HepG2 (cell line): ENCODE results near the gene BSN. TPM values are rescaled to one million over a fixed set of nuclear protein-coding genes. Genes with fewer than 3 reads are reported as not detected.
A peak's percentile ranks its signal among the peaks of the same experiment; 100 is the strongest.

Experiments used
- ATAC-seq: fragments of 200-7000 bp; cut with Tn5 transposase; 3 replicates; pipeline ENCODE4 v1.9.1; 2020; ENCODE audit warnings: mild to moderate bottlenecking, moderate library complexity
- BruUV-seq: library from RNA; stranded (reverse); fragments of 400-500 nt; replicated peaks from 2 replicates; lab custom pipeline; 2021; lab: Mats Ljungman, UMichigan
- CTCF ChIA-PET: fragments of 300-600 bp; formaldehyde crosslinking; extraction: SDS; loops from one replicate; lab custom pipeline; 2021; ENCODE audit warnings: low total read pairs, inconsistent platforms, low intra/inter-chr PET ratio; lab: Yijun Ruan, JAX
- POLR2A ChIA-PET: fragments of 350-600 bp; sonication (Branson Sonifier 250); formaldehyde crosslinking; loops from one replicate; lab custom pipeline; 2020; ENCODE audit warnings: antibody characterized with exemption, inconsistent platforms; lab: Yijun Ruan, JAX
- DNase-seq: peaks from one replicate; pipeline ENCODE4 v3.0.0-alpha.2; 2015; ENCODE audit warnings: low spot score
- FAIRE-seq: peaks from 3 replicates; lab custom pipeline; 2011; peaks lifted over from hg19 to GRCh38; lab: Jason Lieb, UNC
- H2AFZ ChIP-seq: one replicate; pipeline ENCODE4 v1.6.1; 2011; ENCODE audit warnings: low read length, inconsistent platforms
- H3K27ac ChIP-seq: fragments of 300-600 bp; 3 replicates; pipeline ENCODE4 v1.8.0; 2011; ENCODE audit warnings: mixed run types, mild to moderate bottlenecking, mixed read lengths, low read length, inconsistent platforms; ENCODE audit not compliant: insufficient read depth; ENCODE audit errors: extremely low read length
- H3K27me3 ChIP-seq, 2 experiments: fragments of 200-600 bp in 1 of 2; 2 replicates in 1 of 2; 3 replicates in 1 of 2; pipeline versions ENCODE4 v1.6.0 to v1.8.0; 2011; ENCODE audit warnings: low read length in 2 of 2, mild to moderate bottlenecking in 2 of 2, moderate library complexity in 2 of 2, inconsistent platforms in 1 of 2; ENCODE audit not compliant: insufficient read depth in 2 of 2, control insufficient read depth in 1 of 2
- H3K36me3 ChIP-seq, 2 experiments: fragments of 200-600 bp in 1 of 2; replicated peaks in 1 of 2; 2 replicates in 1 of 2; 3 replicates in 1 of 2; pipeline versions ENCODE4 v1.5.1 to v1.8.0; 2011; ENCODE audit warnings: low read length in 2 of 2, inconsistent platforms in 1 of 2; ENCODE audit not compliant: insufficient read depth in 2 of 2, control insufficient read depth in 1 of 2
- H3K4me1 ChIP-seq: 2 replicates; pipeline ENCODE4 v1.5.1; 2012; ENCODE audit warnings: low read length, inconsistent platforms; ENCODE audit not compliant: insufficient read depth
- H3K4me2 ChIP-seq: 2 replicates; pipeline ENCODE4 v1.6.0; 2011; ENCODE audit warnings: low read depth, low read length, inconsistent platforms
- H3K4me3 ChIP-seq, 3 experiments: fragments of 200-600 bp in 1 of 3; sonication (generic), shearing (Covaris generic) in 1 of 3; replicated peaks in 1 of 3; 2 replicates each; pipeline ENCODE4 v1.5.1; 2011 to 2016; ENCODE audit warnings: low read length in 3 of 3, inconsistent platforms in 2 of 3, low read depth in 2 of 3, mild to moderate bottlenecking in 2 of 3, control low read depth in 1 of 3, mixed read lengths in 1 of 3; ENCODE audit not compliant: insufficient read depth in 1 of 3
- H3K79me2 ChIP-seq: one replicate; pipeline ENCODE4 v1.6.1; 2011; ENCODE audit warnings: low read length, inconsistent platforms; ENCODE audit not compliant: insufficient read depth
- H3K9ac ChIP-seq: 2 replicates; pipeline ENCODE4 v1.6.0; 2011; ENCODE audit warnings: mild to moderate bottlenecking, low read depth, low read length, inconsistent platforms; ENCODE audit not compliant: insufficient read depth
- H3K9me3 ChIP-seq: 2 replicates; pipeline ENCODE4 v1.5.1; 2012; ENCODE audit warnings: mild to moderate bottlenecking, low read length
- H4K20me1 ChIP-seq: 2 replicates; pipeline ENCODE4 v1.6.0; 2011; ENCODE audit warnings: inconsistent platforms, mild to moderate bottlenecking, low read length, moderate library complexity; ENCODE audit not compliant: insufficient read depth
- IKZF1 ChIP-seq: fragments of 450-650 bp; IDR thresholded peaks from 2 replicates; pipeline ENCODE4 v1.7.1; 2016
- PAX8 ChIP-seq: sonication (generic); formaldehyde crosslinking; IDR thresholded peaks from 2 replicates; pipeline ENCODE4 v1.8.0; 2022; ENCODE audit warnings: mild to moderate bottlenecking, missing genetic modification reagents, borderline replicate concordance
- RFXAP ChIP-seq: sonication (generic); formaldehyde crosslinking; IDR thresholded peaks from 2 replicates; pipeline ENCODE4 v1.4.0; 2020; ENCODE audit warnings: missing genetic modification reagents, borderline replicate concordance
- TEAD3 ChIP-seq: optimal IDR thresholded peaks from 2 replicates; pipeline ENCODE3; 2016; ENCODE audit warnings: borderline replicate concordance
- THAP9 ChIP-seq: sonication (generic); formaldehyde crosslinking; IDR thresholded peaks from 2 replicates; pipeline ENCODE4; 2020; ENCODE audit warnings: missing genetic modification reagents, mild to moderate bottlenecking, borderline replicate concordance
- ZNF337 ChIP-seq: sonication (generic); formaldehyde crosslinking; IDR thresholded peaks from 2 replicates; pipeline ENCODE4 v1.5.1; 2020; ENCODE audit warnings: missing genetic modification reagents, low read depth, mild to moderate bottlenecking, borderline replicate concordance
- ZNF441 ChIP-seq: sonication (generic); formaldehyde crosslinking; IDR thresholded peaks from 2 replicates; pipeline ENCODE4 v1.7.0; 2021; ENCODE audit warnings: missing genetic modification reagents, borderline replicate concordance
- ZNF460 ChIP-seq: sonication (generic); formaldehyde crosslinking; IDR thresholded peaks from 2 replicates; pipeline ENCODE4 v1.5.1; 2020; ENCODE audit warnings: missing genetic modification reagents, mild to moderate bottlenecking, borderline replicate concordance
- ZNF747 ChIP-seq: sonication (generic); formaldehyde crosslinking; IDR thresholded peaks from 2 replicates; pipeline ENCODE4 v1.8.1; 2023; ENCODE audit warnings: missing genetic modification reagents, mild to moderate bottlenecking, borderline replicate concordance
- WGBS: methylation state at CpG from one replicate; pipeline ENCODE4 v1.1.6; 2017; ENCODE audit warnings: low lambda C conversion rate; 5-methylcytosine and 5-hydroxymethylcytosine counted together
- in situ Hi-C: cut with HindIII; loops from 2 replicates; pipeline ENCODE4 v1.10.0; 2017; ENCODE audit warnings: low pct_unique_long_range_greater_than_20kb; ENCODE audit not compliant: extremely low pct_ligation_motif_present
- intact Hi-C: fragments of 100-400 bp; cut with micrococcal nuclease; formaldehyde crosslinking; loops from one replicate; pipeline ENCODE4 v1.10.0; 2022; ENCODE audit not compliant: unreplicated experiment
- polyA plus RNA-seq, 8 experiments: library from polyadenylated mRNA; depleted of rRNA in 3 of 8; stranded (reverse) in 7 of 8; unstranded in 1 of 8; fragments of >200 nt; fragmentation: Illumina TruSeq in 4 of 8; extraction: Trizol in 4 of 8; gene quantifications; 2 replicates each; pipeline versions ENCODE4 v1.2.1 to v1.2.3, GENCODE V29; 2011 to 2016; ENCODE audit warnings: low read depth in 4 of 8, missing spikeins in 1 of 8, mixed read lengths in 1 of 8; ENCODE audit not compliant: insufficient read depth in 1 of 8
- total RNA-seq, 5 experiments: library from RNA; depleted of rRNA; stranded (reverse); fragments of >200 nt; fragmentation: Illumina TruSeq; extraction: Trizol; gene quantifications; 2 replicates each; pipeline ENCODE4 v1.2.3, GENCODE V29; 2016; ENCODE audit warnings: low read depth in 1 of 5

BSN gene
- total and polyA plus RNA-seq, 2 of the 13 experiments (the other 11 are each of a cell fraction or from before 2014, with no cell fraction given): 0.42 to 0.86 TPM

DNA sequence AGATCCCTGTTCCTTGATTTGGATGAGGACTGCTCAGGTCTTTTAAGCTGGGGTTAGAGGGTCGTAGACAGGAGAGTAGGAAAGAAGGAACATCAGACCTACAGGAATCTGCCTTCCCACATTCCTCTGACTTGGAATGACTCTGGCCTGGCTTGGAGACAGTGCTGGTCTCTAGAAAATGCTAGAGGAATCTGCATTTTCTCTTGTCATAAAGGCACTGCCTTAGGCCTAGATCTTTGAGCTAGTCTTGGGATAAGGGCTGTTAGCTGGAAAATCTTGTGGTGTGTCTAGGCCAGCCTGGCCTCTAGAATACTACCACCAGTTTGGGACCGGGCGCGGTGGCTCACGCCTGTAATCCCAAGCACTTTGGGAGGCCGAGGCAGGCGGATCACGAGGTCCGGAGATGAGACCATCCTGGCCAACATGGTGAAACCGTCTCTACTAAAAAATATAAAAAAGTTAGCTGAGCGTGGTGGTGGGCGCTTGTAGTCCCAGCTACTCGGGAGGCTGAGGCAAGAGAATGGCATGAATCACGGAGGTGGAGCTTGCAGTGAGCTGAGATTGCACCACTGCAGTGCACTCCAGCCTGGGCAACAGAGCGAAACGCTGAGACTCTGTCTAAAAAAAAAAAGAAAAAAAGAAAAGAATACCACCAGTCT, 17.3 kb upstream of the BSN start:
- Histone ChIP-seq H3K36me3 (peaks cover 4 to 19% of the 10 kb centered on the region in 2 experiments; a peak in 4 of 5 replicates), H3K4me1 (peaks cover 42% of the 10 kb centered on the region), H3K79me2 (no peaks in the 10 kb centered on the region), H4K20me1 (no peaks in the 10 kb centered on the region), H3K4me2 (peak overlapping the region; percentile 47; the same call in 1 of the 2 replicates), H3K27me3 (no peaks in the 10 kb centered on the region), H3K9ac (no peak overlapping the region)
- BruUV-seq: no TSS peak
- POLR2A ChIA-PET: interaction anchor here (0.5 to 6.0 kb wide), 6 partner anchors 13 to 135 kb away, joined by 3 to 98 read pairs (median 5); no protein-coding TSS in a partner anchor
- intact Hi-C loops: loop anchor here (5.0 kb wide), 1 partner anchor 65 kb away; the partner anchor contains the start of gene DAG1
- TF ChIP-seq TEAD3 (CRISPR knock-in tag) (peak; percentile 9), PAX8 (CRISPR knock-in tag) (no peak), ZNF460 (CRISPR knock-in tag) (peak; percentile 70)
- TF ChIP-seq, all 625 proteins: peak for 2
- H3K4me3 ChIP-seq: no peak overlapping the region
- ATAC-seq (no peak), FAIRE-seq (no peak), DNase-seq (no peak)
- in situ Hi-C loops: loop anchor here (5.0 kb wide), 1 partner anchor 135 kb away; the partner anchor contains the start of gene APEH
- WGBS: 67% methylated on average over 16 of the region's 16 CpGs
- CTCF ChIA-PET: no interaction called here
- no peaks in the 10 kb centered on the region for H3K9me3 ChIP-seq
- H2AFZ ChIP-seq: no peak overlapping the region
- H3K27ac ChIP-seq: peak overlapping the region; percentile 24

- Histone ChIP-seq H3K27me3 (0 out of 5 replicates have a peak, but pooled peaks cover 0 to 3% of the 10 kb centered on the region in 2 experiments), H3K9me3 (no peaks in the 10 kb centered on the region), H4K20me1 (no peaks in the 10 kb centered on the region), H3K9ac (peak overlapping the region; percentile 55), H3K36me3 (no peaks in the 10 kb centered on the region), H3K27ac (peak overlapping the region; percentile 70), H2AFZ (peak overlapping the region; percentile 79), H3K4me1 (peaks cover 42% of the 10 kb centered on the region), H3K79me2 (no peaks in the 10 kb centered on the region), H3K4me2 (peak overlapping the region; percentile 97), H3K4me3 (peak overlapping the region; percentile 55 to 78 (median 59))
- WGBS: under 1% methylated on average over 15 of the region's 63 CpGs
- no TSS peak for BruUV-seq
- FAIRE-seq (peak; percentile 79), ATAC-seq (peak; percentile 94), DNase-seq (peak; percentile 85)
- in situ Hi-C loops (loop anchor here (5.0 kb wide), 1 partner anchor 132 kb away; the partner anchor contains the start of gene APEH), intact Hi-C loops (loop anchor here (1.0 to 5.0 kb wide), 4 partner anchors 47 to 131 kb away; partner anchors contain the start of gene DAG1)
- POLR2A ChIA-PET: interaction anchor here (0.8 to 6.0 kb wide), 27 partner anchors 8 to 445 kb away, joined by 3 to 98 read pairs (median 4); partner anchors contain the start of genes BSN, MST1, NICN1 and RNF123
- CTCF ChIA-PET: interaction anchor here (0.9 to 2.5 kb wide), 4 partner anchors 15 to 132 kb away, joined by 3 to 31 read pairs (median 4); no protein-coding TSS in a partner anchor
- TF ChIP-seq THAP9 (CRISPR knock-in tag): peak; percentile 51; the same call in 1 of the 2 replicates
- TF ChIP-seq RFXAP (CRISPR knock-in tag): peak; percentile 38; the same call in 1 of the 2 replicates
- TF ChIP-seq IKZF1: no peak
- 0 out of 2 replicates have a peak, but pooled peaks have one; percentile 65 for TF ChIP-seq ZNF337 (CRISPR knock-in tag)
- TF ChIP-seq ZNF747: peak; percentile 73; the same call in 1 of the 2 replicates
- TF ChIP-seq ZNF441: no peak
Observed at GRCh38 chr3:49539659-49540560, 14.4 kb upstream of the BSN start.
